HG03439 (cell line): ENCODE measurements around the gene SLC4A7.
"Not testable (repeated sequence)": the region's sequence is repeated elsewhere in the genome, so short reads cannot be mapped to it uniquely, and the experiment has no call there.

ENCODE experiments used
- ATAC-seq: cut with Tn5 transposase; IDR thresholded peaks from one replicate; pipeline ENCODE4 v1.9.1; 2021; ENCODE audit warnings: mild to moderate bottlenecking, moderate library complexity; ENCODE audit not compliant: unreplicated experiment

Gene SLC4A7

DNA sequence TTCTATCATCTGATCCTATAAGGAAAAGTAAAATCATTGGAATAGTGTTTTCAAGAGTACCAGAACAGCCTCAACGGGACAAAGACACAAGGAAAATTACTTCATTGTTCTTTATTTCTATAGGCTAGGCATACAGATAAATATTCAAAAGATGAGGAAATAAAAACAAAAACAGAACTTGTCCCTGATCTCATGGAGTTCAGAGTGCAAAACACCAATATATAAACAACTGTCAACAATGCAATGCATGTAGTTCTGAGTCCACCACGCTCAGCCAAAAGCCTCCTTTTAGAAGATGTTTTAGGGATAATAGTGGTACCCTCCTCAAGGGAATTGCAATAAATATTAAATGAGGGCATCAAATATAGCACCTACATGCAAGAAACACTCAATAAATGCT lies 4.6 kb upstream of the SLC4A7 start:
- ATAC-seq: no peak

DNA sequence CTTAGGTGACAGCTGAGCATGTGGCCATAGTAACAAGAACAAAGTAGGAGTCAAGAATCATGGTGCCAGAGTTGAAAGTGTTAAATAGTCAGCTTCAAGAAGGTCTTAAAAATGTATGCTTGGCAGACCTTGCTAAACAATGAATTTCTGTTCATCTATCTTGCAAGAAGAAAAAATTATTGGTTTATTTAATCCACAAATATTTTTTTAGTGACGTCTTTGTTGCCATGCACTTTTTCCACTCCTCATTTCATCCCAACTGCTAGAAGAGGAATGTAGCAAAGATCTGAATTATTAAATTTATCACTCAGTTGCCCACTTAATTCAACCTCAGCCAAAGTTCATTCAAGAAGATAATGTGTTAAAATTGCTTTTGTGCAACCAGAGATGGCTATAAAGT lies 3.2 kb upstream of the SLC4A7 start:
- ATAC-seq: no peak

DNA sequence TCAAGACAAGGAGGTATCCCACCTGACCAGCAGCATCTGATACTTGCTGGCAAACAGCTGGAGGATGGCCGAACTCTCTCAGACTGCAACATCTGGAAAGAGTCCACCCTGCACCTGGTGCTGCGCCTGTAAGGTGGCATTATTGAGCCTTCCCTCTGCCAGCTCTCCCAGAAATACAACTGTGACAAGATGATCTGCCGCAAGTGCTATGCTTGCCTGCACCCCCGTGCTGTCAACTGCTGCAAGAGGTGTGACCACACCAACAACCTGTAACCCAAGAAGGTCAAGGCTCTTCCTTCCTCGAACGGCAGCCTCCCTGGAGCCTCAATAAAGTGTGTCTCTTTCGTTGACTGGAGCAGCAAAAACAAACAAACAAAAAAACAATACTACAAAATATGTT lies 2.2 kb upstream of the SLC4A7 start:
- ATAC-seq: no peak

DNA sequence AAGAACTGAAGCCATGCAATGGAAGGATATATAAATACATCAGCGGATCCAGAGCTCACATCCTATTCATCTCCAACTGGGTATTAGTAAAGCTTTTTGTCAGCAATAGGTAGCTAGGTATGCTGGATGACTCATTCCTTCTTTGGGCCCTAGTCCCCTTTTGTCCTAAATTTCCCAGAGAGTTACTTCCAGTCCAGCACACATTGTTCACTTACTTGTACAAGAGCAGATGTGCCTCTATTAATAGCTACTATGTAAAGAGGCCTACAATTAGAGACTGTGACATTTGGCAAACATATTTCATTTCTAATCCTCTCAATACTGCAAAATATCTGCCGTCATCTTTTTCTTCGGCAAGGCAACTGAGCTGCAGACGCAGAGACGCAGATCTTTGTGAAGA lies 1.7 kb upstream of the SLC4A7 start:
- ATAC-seq: no peak

DNA sequence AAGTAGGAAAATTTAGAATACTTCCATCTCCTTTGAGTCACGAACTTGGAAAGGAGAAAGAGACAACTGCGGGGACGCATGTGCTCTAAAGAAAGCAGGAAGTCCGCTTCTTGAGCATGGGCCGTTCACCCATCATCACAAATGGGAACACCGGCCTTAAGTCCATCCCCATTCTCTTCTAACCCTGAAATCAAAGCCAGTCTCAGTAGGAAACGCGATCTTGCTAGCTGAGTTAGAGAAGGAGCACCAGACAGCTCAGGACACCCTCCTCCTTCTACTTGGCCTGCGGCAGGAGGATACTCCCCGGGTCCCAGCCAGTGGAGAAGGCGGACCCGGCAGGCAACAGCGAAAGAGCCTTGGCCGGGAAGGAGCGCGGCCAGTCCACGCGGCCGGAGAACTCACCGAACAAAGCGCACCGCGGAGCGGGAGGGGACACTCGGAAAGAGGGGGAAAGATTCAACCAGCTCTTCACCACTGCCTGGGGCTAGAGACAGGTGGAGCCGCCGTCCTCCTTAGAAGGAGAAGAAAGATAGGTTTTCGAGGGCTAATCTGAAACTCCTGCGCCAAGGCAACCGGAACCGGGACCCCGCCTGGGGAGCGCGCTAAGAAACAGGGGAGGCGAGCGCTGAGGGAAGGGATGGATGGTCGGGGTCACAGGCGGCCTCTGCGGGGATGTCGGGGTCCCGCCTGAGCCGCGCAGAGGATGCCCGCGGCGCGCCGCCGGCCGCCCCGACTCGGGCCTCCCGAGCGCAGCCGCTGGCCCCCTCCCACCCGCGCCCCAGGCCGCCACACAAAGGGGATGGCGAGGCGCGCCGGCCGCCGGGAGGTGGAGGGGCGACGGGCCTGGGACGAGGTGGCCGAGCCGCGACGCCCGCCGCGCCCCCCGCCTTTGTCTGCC lies 818 bp downstream of the SLC4A7 start:
- peak; percentile 23 for ATAC-seq

DNA sequence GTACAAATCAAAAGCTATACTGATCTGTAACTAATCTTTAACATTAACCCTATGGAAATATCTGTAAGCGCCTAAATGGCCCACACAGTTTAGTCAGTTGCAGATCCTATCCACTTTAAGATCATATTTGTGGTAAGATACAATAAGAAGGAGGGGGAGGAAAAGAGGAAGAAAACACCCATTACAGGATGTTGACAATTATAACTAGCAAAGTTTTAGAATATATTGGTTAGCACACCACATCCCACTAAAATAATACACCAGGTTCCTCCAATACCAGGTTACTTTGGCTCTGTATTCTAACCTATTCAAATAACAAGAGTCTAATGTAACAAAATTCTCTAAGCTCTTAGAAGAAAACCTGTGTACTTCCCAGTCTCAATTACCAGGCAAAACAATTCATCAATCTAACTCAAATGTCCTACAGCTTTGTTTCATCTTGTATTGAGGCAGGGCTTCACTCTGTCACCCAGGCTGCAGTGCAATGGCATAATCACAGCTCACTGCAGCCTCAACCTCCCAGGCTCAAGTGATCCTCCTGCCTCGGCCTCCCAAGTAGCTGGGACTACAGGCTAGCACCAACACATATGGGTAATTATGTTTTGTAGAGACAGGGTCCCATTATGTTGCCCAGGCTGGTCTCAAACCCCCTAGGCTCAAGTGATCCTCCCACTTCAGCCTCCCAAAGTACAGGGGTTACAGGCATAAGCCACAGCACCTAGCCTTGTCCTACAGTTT lies 4.2 kb downstream of the SLC4A7 start:
- no peak for ATAC-seq

DNA sequence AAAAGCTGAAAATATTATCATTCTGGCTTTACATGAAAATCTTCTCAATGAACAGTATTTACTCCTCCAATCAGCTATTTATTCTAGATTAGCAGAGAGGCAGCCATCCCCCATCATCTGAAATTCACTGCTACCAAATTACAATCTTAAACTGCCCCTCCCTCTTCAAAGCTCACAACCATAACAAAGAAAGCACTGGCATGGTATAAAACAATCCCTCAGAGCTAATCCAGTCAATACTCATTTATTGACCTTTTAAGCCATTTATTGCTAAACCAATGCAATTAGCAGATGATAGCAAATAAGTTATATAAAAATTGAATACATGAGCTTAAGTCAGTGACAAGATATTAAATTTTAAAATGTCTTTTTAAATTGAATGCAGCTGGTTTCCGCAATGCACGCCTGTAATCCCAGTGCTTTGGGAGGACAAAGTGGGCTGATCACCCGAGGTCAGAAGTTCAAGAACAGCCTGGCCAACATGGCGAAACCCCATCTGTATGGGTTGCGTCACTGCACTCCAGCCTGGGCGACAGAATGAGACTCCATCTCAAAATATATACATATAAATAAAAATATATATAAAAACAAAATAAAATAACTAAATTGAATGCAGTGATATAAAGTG lies 12.1 kb downstream of the SLC4A7 start:
- ATAC-seq: no peak

DNA sequence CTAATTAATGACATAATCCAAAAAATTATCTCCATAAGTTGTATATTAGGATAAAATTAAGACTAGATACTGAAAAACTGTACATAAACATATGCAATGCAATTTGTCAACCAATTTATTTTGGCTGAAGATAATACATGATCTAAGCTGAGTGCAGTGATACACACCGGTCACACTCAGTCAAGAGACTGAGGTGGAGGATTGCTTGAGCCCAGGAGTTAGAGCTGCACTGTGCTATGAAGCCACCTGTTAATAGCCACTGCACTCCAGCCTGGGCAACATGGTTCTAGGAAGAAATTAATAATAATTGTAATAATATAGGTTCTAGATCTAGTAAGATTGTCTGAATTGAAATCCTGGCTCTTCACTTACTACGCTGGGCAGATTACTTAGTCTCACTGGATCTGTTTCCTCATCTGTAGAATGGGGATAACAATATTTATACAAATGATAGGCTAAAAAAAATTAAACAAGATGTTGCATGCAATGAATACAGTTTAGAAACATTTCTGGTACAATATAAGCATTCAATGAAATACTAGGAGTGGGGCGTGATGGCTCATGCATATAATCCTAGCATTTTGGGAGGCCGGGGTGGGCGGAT lies 15.8 kb downstream of the SLC4A7 start:
- ATAC-seq: no peak

DNA sequence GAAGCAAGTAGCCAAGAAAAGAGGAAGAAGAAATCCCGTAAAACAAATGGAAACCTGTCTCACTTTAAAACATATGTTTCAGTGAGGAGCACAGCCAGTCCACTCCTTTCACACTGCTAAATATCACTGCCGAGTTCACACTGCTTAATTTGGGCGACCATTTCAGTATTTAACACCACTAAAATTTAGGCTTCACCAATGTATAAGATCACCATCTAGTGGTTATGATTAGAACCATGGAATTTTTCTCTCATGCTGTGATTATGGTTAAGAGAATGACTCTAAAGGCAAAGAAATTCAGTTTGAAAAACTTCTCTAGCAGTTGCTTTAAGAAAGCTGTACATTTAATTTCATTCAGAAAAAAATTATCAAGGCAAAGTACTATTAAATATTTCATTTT lies 16.6 kb downstream of the SLC4A7 start:
- peak; percentile 78 for ATAC-seq

DNA sequence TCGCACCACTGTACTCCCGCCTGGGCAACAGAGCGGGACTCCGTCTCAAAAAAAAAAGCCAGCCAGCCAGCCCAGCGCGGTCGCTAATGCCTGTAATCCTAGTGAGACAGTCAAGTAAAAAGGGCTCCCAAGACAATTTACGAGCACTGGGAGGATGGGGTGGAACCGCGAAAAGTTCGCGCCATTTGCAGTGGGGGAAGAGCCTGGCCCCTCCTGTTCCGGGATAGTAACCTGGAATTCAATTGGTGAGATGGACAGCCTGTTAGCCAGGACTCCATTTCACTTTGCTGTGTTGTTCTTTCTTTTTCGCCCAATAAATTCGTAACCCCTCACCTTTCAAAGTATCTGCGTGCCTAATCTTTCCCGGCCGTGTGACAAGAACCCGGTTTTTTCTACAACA lies 19.5 kb downstream of the SLC4A7 start:
- no peak for ATAC-seq

DNA sequence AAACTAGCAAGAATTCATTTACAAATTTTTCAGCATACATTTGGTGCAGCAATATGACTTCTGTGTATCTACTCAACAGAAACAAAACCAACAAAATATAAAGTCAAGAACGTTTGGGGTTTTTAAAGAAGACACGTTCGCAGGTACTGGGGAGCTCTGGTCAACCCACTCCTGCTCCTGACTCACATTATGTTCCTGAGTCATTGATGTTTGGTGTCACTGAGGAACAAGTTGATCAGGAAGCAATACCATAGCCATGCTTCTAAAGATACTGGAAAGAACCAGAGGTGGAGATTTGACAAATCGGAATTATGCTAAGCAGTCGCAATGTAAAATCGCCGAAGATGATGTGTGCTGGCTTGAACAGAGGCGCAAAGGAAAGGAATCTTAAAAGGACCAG lies 22.0 kb downstream of the SLC4A7 start:
- ATAC-seq: no peak

DNA sequence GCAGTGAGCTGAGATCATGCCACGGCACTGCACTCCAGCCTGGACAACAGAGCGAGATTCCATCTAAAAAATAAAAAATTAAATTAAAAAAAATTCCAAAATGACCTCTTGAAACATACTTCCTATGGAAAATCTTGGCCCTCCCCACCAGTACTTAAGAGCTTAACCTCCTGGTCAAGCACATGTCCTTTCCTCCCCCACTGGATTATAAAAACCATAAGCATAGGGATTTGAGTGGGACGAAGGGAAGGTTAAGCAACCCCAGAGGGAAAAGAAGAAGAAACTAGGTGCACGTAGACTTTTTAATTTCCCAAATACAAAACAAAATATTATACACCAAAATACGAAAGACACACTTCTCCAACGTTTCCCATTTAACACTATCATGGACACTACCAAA lies 25.3 kb downstream of the SLC4A7 start:
- no peak for ATAC-seq

DNA sequence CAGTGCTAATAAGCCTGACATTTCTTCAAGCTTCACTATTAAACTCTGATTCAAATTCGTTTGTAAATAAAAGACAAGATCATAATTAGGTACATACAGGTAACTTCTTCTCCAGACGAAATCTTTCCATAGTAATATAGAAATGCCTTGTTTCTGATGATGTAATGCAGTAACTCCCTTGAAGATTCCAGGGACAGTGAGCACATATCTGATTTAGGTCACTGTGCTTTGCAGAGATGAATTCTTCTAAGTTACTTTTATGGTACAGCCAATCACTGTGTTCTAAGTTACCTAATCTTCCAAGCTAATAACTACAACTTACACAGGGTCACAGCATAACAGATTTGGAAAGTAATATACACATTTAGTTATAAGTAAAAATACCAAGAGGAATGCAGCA lies 27.6 kb downstream of the SLC4A7 start:
- ATAC-seq: no peak

DNA sequence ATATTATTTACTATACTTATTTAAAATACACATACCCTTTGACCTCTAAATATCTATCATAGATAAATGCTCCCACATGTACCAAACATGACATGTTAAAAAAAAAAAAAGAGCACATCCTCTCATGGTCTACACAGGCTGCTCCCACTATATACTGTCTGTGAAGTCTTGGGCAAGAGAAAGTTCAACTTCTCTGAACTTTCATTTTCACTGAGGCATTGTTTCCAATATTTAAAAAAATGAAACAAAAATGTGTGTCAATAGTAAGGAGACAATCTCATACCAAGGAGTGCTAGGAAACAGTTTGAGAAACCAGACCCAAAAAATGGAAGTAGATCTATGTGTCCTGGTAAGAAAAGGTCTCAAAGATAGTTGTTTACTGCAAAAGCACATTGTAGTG lies 29.3 kb downstream of the SLC4A7 start:
- ATAC-seq: no peak

DNA sequence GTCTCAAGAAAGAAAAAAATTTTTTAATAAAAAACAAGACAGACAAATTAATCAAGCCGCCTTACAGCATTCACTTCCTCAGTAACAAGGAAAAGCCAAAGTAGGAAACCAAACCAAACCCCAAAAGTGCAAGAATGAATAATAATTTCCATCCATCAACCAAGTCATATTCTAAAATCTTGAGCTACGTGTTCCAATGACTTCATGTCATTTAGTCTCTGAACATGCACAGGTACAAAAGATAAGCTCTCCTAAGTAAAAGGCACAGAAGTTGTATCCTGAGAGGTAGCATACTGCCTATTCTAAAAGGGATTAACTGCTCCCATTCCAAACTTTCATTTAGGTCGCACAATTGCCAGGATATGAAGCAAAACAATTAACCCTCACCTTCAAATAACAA lies 29.7 kb downstream of the SLC4A7 start:
- ATAC-seq: no peak

DNA sequence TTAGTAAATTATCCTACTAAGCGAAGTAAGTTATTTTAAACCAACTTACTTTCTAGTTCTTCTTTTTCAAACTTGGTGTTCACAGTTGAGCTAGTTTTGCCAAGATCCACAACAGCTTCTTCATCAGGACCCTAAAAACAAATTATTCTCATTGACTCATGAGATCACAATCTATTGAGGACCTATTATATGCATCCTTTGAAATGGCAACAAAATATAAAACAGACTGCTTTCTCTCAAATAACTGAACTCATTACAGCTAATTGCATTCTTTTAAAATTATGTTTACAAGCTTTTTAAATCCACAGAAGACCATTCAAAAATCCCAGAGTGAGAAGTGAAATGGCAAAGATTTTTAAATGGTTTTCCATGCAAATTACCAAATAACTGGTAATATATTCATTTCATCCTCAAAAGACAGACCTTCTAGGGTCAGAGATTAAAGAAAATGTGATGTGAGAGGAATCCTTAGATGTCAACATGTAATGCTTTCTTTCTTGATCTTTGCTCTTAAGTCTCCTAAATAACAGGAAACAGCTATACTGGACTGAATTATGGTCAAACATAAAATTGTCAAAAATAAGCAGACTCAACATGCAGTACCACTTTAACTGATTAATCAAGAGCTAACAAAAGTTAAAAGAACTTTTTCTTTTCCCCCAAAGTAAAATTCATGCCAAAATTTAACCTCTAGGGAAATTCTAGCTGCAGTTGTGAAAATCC lies 31.7 kb downstream of the SLC4A7 start:
- no peak for ATAC-seq

DNA sequence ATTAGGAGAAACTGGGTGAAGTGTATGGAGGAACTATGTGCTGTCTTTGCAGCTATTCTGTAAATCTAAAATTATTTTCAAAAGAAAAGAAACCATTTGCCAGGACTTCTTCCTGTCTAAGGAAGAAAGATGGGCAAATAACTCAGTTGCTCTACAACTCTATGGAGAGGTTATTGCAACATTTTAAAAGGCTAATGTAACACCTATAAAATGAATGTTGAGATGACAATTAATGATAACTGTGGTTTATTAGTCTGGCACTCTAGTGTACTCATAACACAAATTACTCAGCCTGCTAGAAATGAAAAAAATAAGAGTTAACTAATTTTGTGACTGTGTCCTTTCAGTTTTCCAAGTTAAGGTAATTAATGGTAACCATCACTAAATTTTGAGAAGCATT lies 32.3 kb downstream of the SLC4A7 start:
- ATAC-seq: no peak

DNA sequence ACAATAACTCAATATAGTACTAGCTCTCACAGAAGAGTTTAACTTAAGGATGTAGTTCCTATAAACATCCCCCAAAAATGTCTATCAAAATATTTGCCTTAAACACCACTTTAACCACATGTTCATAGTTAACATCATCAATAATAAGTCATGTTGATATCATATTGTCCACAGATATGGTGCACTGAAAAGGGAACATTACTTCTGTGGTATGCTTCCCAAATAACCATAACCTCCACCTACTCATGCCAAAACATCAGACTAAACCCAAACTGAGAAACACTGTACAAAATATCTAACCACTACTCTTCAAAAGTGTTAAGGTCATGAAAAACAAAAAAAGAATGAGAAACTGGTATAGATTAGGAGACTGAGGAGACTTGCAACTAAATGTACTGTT lies 32.9 kb downstream of the SLC4A7 start:
- no peak for ATAC-seq

DNA sequence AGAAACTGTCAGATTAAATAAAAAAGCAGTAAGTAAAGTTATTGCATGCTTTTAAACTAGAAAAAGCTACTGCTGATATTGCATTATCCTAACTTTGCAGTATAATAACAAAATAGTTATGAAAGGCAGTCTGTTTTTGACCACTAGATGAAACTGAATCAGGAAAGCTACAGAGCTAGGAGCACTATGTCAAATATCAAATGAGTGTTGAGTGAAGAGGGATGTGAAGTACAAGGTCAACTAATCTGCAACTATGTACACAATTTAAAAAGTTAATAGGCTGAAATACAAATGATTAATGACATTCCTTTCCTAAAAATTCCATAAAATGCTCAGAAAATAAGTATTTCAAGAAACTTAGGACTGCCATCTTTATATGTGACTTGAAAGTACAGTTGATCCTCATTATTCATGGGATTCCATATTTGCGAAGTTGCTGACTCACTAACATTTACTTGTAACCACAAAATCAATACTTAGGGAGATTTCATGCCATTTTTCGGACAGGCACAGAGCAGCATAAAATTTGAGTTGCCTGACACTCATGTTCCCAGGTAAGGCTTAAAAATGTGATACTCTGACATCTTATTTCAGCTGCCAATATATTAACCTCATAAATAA lies 34.5 kb downstream of the SLC4A7 start:
- no peak for ATAC-seq

DNA sequence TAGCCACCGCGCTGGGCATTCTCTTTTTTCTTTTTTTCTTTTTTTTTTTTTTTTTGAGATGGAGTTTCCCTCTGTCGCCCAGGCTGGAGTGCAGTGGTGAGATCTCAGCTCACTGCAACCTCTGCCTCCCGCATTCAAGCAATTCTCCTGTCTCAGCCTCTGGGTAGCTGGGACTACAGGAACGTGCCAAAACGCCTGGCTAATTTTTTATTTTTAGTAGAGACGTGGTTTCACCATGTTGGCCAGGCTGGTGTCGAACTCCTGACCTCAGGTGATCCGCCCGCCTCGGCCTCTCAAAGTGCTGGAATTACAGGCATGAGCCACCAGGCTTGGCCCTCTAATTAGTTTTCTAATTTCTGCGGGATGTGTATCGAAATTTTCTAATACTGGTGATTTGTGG lies 41.2 kb downstream of the SLC4A7 start:
- not testable (repeated sequence) for ATAC-seq
